ENCODE results near the gene ALDOA. TPM values are rescaled to one million over a fixed set of nuclear protein-coding genes. Genes with fewer than 3 reads are reported as not detected.

The ALDOA gene
- total RNA-seq, 4 donors from 2014 or later: 1,024 to 1,551 (median 1,380) TPM

- intact Hi-C loops (cut with DNase I): no loop called here
- no peak within 1 kb of the TSS for H3K27ac ChIP-seq
- no peak within 1 kb of the TSS for H3K4me3 ChIP-seq
- H3K4me1 ChIP-seq: peaks cover 0 to 15% (median 9%) of the 10 kb centered on the region in 3 donors
- TF ChIP-seq CTCF (IDR thresholded peaks at IDR 0.05): no peak
- WGBS, 2 donors: 76 to 78% methylated on average over 4 to 6 of the region's 6 CpGs
- H3K27me3 ChIP-seq: peaks cover 0 to 41% (median 0%) of the 10 kb centered on the region in 4 donors
- DNase-seq: no peak
- H3K36me3 ChIP-seq: no peaks in the 10 kb centered on the region
- H3K9me3 ChIP-seq: no peaks in the 10 kb centered on the region
Measured at GRCh38 chr16:30022887-30023286, 42.7 kb upstream of the ALDOA start, which contains the start of gene C16orf92. Gene C16orf92 (plus strand): TSS chr16:30023198. CDS start chr16:30023341, 143 bp downstream.

- no peak for TF ChIP-seq CTCF (IDR thresholded peaks at IDR 0.05)
- no peak for TF ChIP-seq POLR2A (IDR thresholded peaks at IDR 0.05)
- Histone ChIP-seq H3K9me3 (no peaks in the 10 kb centered on the region), H3K4me3 (no peak overlapping the region), H3K36me3 (no peaks in the 10 kb centered on the region), H3K27me3 (peaks cover 0 to 48% (median 0%) of the 10 kb centered on the region in 4 donors), H3K4me1 (peaks cover 0 to 15% (median 9%) of the 10 kb centered on the region in 3 donors), H3K27ac (no peak overlapping the region)
- no peak for DNase-seq
- intact Hi-C loops (cut with DNase I): no loop called here
- 66 to 79% methylated on average over 3 to 7 of the region's 11 CpGs for WGBS, 2 donors
Measured at GRCh38 chr16:30023586-30023985, 42.0 kb upstream of the ALDOA start.

- no peaks in the 10 kb centered on the region for H3K9me3 ChIP-seq
- H3K27me3 ChIP-seq: peaks cover 0 to 57% (median 0%) of the 10 kb centered on the region in 4 donors
- H3K36me3 ChIP-seq: no peaks in the 10 kb centered on the region
- no peak overlapping the region for H3K27ac ChIP-seq
- intact Hi-C loops (cut with DNase I): no loop called here
- peaks cover 0 to 15% (median 9%) of the 10 kb centered on the region in 3 donors for H3K4me1 ChIP-seq
- no peak for DNase-seq
- WGBS, 2 donors: 60 to 67% methylated on average over 1 to 12 of the region's 16 CpGs
- no peak for TF ChIP-seq CTCF (IDR thresholded peaks at IDR 0.05)
- no peak for TF ChIP-seq POLR2A (IDR thresholded peaks at IDR 0.05)
- H3K4me3 ChIP-seq: no peak overlapping the region
Measured at GRCh38 chr16:30024451-30024850, 41.1 kb upstream of the ALDOA start.

GRCh38 chr16:30025156-30025555, 40.4 kb upstream of the ALDOA start:
- no peak for DNase-seq
- Histone ChIP-seq H3K27me3 (peaks cover 0 to 64% (median 1%) of the 10 kb centered on the region in 4 donors), H3K4me3 (no peak overlapping the region), H3K27ac (no peak overlapping the region), H3K36me3 (no peaks in the 10 kb centered on the region), H3K4me1 (peaks cover 0 to 15% (median 9%) of the 10 kb centered on the region in 3 donors), H3K9me3 (no peaks in the 10 kb centered on the region)
- TF ChIP-seq POLR2A (IDR thresholded peaks at IDR 0.05): no peak
- WGBS, 2 donors: 41 to 43% methylated on average over 3 to 9 of the region's 20 CpGs
- intact Hi-C loops (cut with DNase I): loop anchor here (5.0 kb wide), 1 partner anchor 328 kb away; no protein-coding TSS in a partner anchor

GRCh38 chr16:30025574-30025973, 40.0 kb upstream of the ALDOA start:
- H3K9me3 ChIP-seq: no peaks in the 10 kb centered on the region
- no peak for TF ChIP-seq POLR2A (IDR thresholded peaks at IDR 0.05)
- TF ChIP-seq CTCF (IDR thresholded peaks at IDR 0.05): no peak
- H3K36me3 ChIP-seq: no peaks in the 10 kb centered on the region
- WGBS, 2 donors: 45% methylated on average over 2 of the region's 7 CpGs; no CpG with 5 or more reads in 1 of the 2 donors
- peaks cover 0 to 68% (median 5%) of the 10 kb centered on the region in 4 donors for H3K27me3 ChIP-seq
- DNase-seq: no peak
- peaks cover 2 to 14% (median 9%) of the 10 kb centered on the region in 3 donors for H3K4me1 ChIP-seq
- H3K27ac ChIP-seq: no peak overlapping the region
- intact Hi-C loops (cut with DNase I): loop anchor here (5.0 kb wide), 1 partner anchor 328 kb away; no protein-coding TSS in a partner anchor
- no peak overlapping the region for H3K4me3 ChIP-seq

All from esophagus squamous epithelium (tissue), 5 donors.